Osteoblast (primary cell): ENCODE data around the gene AJM1. TPM values are rescaled to one million over a fixed set of nuclear protein-coding genes. Genes with fewer than 3 reads are reported as not detected.

ENCODE experiments used
- DNase-seq: peaks from one replicate; pipeline ENCODE4 v3.0.0; 2011; ENCODE audit warnings: low spot score, mixed read lengths; ENCODE audit not compliant: insufficient read length; ENCODE audit errors: missing footprints
- H2AFZ ChIP-seq: 2 replicates; pipeline ENCODE4 v1.6.0; 2011; ENCODE audit warnings: mild to moderate bottlenecking, low read length
- H3K27ac ChIP-seq: 2 replicates; pipeline ENCODE4 v1.5.1; 2011; ENCODE audit warnings: mild to moderate bottlenecking, low read depth, low read length, moderate library complexity
- H3K27me3 ChIP-seq: 2 replicates; pipeline ENCODE4 v1.6.0; 2012; ENCODE audit warnings: mild to moderate bottlenecking, control low read depth, inconsistent platforms, low read length, moderate library complexity; ENCODE audit not compliant: insufficient read depth
- H3K36me3 ChIP-seq: 2 replicates; pipeline ENCODE4 v1.5.1; 2011; ENCODE audit warnings: mild to moderate bottlenecking, low read length, control low read depth, moderate library complexity; ENCODE audit not compliant: insufficient read depth
- H3K4me1 ChIP-seq: 2 replicates; pipeline ENCODE4 v1.5.1; 2011; ENCODE audit warnings: mild to moderate bottlenecking, low read length, control low read depth, moderate library complexity; ENCODE audit not compliant: insufficient read depth
- H3K4me2 ChIP-seq: 2 replicates; pipeline ENCODE4 v1.6.0; 2011; ENCODE audit warnings: mild to moderate bottlenecking, low read length; ENCODE audit not compliant: insufficient read depth
- H3K4me3 ChIP-seq: fragments of 200-600 bp; sonication (generic); 3 replicates; pipeline ENCODE4 v1.5.1; 2012; ENCODE audit warnings: mild to moderate bottlenecking, low read length, inconsistent platforms; ENCODE audit not compliant: insufficient read depth
- H3K79me2 ChIP-seq: 2 replicates; pipeline ENCODE4 v1.6.0; 2012; ENCODE audit warnings: mild to moderate bottlenecking, low read length, control low read depth, inconsistent platforms; ENCODE audit not compliant: insufficient read depth
- H3K9me3 ChIP-seq: 2 replicates; pipeline ENCODE4 v1.5.1; 2011; ENCODE audit warnings: low read depth, low read length, control low read depth
- H4K20me1 ChIP-seq: 2 replicates; pipeline ENCODE4 v1.6.0; 2012; ENCODE audit warnings: mild to moderate bottlenecking, low read length, control low read depth; ENCODE audit not compliant: insufficient read depth
- CTCF ChIP-seq: IDR thresholded peaks from 2 replicates; pipeline ENCODE4 v1.5.1; 2011; ENCODE audit warnings: mild to moderate bottlenecking, low read depth, low read length, moderate library complexity; ENCODE audit errors: extremely low read depth
- total RNA-seq: library from RNA; depleted of rRNA; stranded (reverse); fragments of >200 nt; gene quantifications from 2 replicates; pipeline ENCODE4 v1.2.3, GENCODE V29; 2012

Gene AJM1
- total RNA-seq, 1 donor = 1.1 TPM

DNA sequence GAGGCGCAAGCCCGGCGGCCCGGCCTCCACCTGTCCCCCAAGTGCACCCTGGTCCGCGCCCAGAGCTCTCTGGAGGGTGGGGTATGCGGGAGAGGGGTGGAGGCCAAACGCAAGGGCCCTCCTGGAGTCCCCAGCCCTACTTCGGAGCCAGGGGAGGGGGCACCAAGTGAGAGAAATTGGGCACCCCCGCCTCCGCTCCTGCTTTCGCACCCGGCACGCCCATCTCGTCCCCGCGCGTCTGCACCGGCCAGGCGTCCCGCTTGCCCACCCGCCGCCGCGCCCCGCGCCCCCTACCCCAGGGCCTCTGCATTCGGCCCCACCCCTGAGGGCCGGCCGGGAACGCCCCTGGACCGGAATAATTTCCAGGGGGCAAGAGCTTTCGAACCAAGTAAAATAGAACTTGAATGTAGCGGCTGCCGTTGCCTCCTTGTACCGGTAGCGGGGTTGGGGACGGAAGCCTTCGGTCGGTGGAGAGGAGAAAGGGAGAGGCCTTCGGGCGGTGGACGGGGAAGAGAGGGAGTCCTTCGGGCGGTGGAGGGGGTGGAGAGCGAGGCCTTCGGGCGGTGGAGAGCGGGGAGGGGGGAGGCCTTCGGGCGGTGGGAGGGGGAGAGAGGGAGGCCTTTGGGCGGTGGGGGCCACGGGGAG lies 6.2 kb downstream of the AJM1 start:
- Histone ChIP-seq H2AFZ (no peak overlapping the region), H3K4me1 (peaks cover 13% of the 10 kb centered on the region), H3K36me3 (peaks cover 15% of the 10 kb centered on the region), H3K27me3 (peaks cover 16% of the 10 kb centered on the region), H3K4me3 (peak overlapping the region; percentile 91), H3K79me2 (peaks cover 7% of the 10 kb centered on the region), H4K20me1 (peaks cover 8% of the 10 kb centered on the region), H3K9me3 (no peaks in the 10 kb centered on the region), H3K27ac (peak overlapping the region; percentile 70), H3K4me2 (peak overlapping the region; percentile 96)
- peak; percentile 98 for DNase-seq
- no peak for TF ChIP-seq CTCF

GRCh38 chr9:136849038-136849959 lies 7.0 kb downstream of the AJM1 start, which contains the start of gene PHPT1:
Gene PHPT1, plus strand, starts transcription at chr9:136849409. Its CDS starts 22 bp downstream, at chr9:136849431.
- Histone ChIP-seq H3K4me1 (peaks cover 13% of the 10 kb centered on the region), H3K27ac (peak within 1 kb of the TSS; percentile 70), H3K27me3 (peaks cover 16% of the 10 kb centered on the region), H3K36me3 (peaks cover 15% of the 10 kb centered on the region), H3K9me3 (no peaks in the 10 kb centered on the region), H4K20me1 (peaks cover 8% of the 10 kb centered on the region), H2AFZ (peak within 1 kb of the TSS; percentile 89), H3K4me2 (peak within 1 kb of the TSS; percentile 96), H3K79me2 (peaks cover 7% of the 10 kb centered on the region), H3K4me3 (peak within 1 kb of the TSS; percentile 91)
- DNase-seq = peak; percentile 100
- no peak for TF ChIP-seq CTCF

DNA sequence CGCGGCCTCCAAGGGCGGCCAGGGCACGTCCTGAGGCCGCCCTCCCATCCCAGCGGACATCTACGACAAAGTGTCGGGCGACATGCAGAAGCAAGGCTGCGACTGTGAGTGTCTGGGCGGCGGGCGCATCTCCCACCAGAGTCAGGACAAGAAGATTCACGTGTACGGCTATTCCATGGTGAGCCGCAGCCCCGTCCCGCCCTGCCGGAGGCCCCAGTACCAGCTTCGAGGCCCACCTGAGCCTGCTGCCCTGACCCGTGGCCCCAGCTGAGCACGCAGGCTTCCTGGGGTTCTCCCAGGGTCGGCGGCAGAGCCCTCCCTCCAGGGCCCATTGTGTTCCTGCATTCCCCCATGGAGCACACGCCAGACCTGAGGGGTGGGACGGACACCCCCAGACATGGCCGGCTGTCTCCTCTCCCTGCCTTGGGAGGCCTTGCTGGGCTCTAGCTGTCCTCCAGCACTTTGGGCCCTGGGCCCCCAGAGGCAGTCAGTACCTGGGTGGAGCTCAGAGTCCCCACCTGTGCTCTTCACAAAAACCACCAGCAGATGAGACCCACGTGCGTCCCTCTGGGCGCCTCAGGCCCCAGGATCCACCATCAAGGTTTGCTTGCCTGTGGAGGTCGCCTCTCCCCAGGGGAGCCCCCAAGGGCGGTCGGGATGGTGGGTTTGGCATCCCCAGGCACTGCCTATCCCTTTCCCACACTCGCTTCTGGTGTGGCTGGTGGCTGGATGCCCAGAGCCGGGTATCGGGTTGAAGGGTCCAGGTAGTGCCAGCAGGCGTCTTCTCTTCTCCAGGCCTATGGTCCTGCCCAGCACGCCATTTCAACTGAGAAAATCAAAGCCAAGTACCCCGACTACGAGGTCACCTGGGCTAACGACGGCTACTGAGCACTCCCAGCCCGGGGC lies 7.9 kb downstream of the AJM1 start:
- Histone ChIP-seq H3K27ac (peak overlapping the region; percentile 58), H3K4me2 (peak overlapping the region; percentile 96), H3K4me1 (peaks cover 13% of the 10 kb centered on the region), H3K4me3 (peak overlapping the region; percentile 91), H3K9me3 (no peaks in the 10 kb centered on the region), H4K20me1 (peaks cover 8% of the 10 kb centered on the region), H2AFZ (no peak overlapping the region), H3K36me3 (peaks cover 15% of the 10 kb centered on the region), H3K27me3 (peaks cover 14% of the 10 kb centered on the region), H3K79me2 (peaks cover 7% of the 10 kb centered on the region)
- TF ChIP-seq CTCF = no peak
- no peak for DNase-seq
